Measurements from ENCODE around the gene TFDP2. TPM values are rescaled to one million over a fixed set of nuclear protein-coding genes. Genes with fewer than 3 reads are reported as not detected.

TFDP2 gene
- total RNA-seq, 6 experiments from 2014 or later, result 17.9 to 30.9 (median 24.1) TPM

DNA sequence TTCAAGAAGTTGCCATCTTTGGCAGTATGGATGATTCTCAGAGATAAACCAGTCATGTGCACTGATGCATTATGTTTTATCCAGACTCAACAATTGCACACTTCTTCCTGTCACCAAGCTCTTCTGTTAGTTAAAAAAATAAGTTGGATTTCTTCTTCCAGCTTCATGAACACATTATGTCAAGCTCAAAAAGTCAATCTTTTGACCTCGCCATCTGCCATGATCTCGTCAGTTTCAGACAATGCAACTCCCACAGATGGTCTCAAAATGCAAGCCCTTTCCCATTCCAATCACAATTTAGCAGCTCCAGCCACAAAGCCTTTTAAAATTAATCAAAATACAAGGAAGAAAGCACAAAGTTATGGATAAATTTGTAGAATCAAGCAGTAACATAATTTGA lies 42.8 kb downstream of the TFDP2 start:
- intact Hi-C loops (cut with DNase I), result no loop called here
- 53% methylated on average over 2 of the region's 2 CpGs for WGBS (ENCODE audit: insufficient coverage, low coverage, low lambda C conversion rate, missing lambda C conversion rate)
- ATAC-seq (no peak), DNase-seq (no peak)
- H3K36me3 ChIP-seq, result no peaks in the 10 kb centered on the region
- no peak overlapping the region for H3K4me3 ChIP-seq
- no peaks in the 10 kb centered on the region for H3K9me3 ChIP-seq
- H3K27ac ChIP-seq, result no peak overlapping the region
- H3K27me3 ChIP-seq, result no peaks in the 10 kb centered on the region
- H3K4me1 ChIP-seq, result no peaks in the 10 kb centered on the region
- TF ChIP-seq POLR2A (IDR thresholded peaks at IDR 0.05), result no peak
- TF ChIP-seq, protein P1, sequence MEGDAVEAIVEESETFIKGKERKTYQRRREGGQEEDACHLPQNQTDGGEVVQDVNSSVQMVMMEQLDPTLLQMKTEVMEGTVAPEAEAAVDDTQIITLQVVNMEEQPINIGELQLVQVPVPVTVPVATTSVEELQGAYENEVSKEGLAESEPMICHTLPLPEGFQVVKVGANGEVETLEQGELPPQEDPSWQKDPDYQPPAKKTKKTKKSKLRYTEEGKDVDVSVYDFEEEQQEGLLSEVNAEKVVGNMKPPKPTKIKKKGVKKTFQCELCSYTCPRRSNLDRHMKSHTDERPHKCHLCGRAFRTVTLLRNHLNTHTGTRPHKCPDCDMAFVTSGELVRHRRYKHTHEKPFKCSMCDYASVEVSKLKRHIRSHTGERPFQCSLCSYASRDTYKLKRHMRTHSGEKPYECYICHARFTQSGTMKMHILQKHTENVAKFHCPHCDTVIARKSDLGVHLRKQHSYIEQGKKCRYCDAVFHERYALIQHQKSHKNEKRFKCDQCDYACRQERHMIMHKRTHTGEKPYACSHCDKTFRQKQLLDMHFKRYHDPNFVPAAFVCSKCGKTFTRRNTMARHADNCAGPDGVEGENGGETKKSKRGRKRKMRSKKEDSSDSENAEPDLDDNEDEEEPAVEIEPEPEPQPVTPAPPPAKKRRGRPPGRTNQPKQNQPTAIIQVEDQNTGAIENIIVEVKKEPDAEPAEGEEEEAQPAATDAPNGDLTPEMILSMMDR (IDR thresholded peaks at IDR 0.05), result no peak

DNA sequence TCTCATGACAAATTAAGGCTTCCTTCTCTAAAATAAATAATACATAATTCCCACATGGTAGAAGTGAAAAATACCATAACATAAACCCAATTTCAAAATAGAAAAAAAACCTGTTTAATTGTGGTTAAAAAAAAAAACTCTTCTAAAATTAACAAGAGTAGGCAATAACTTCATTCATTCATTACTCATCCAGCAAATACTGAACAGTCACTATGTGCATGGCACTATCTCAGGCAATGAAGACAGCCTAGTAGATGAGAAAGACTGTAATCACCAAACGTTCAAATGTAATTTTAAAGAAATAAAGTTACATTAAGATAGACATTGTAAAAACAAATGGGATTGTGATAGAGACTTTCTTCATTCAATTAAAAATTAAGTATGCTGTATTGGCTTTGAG lies 43.4 kb downstream of the TFDP2 start:
- DNase-seq, result no peak
- TF ChIP-seq, protein P1 (IDR thresholded peaks at IDR 0.05), result no peak
- no peak for TF ChIP-seq POLR2A (IDR thresholded peaks at IDR 0.05)
- no peak for ATAC-seq
- Histone ChIP-seq H3K9me3 (no peaks in the 10 kb centered on the region), H3K36me3 (no peaks in the 10 kb centered on the region), H3K4me3 (no peak overlapping the region), H3K27me3 (no peaks in the 10 kb centered on the region), H3K4me1 (no peaks in the 10 kb centered on the region), H3K27ac (no peak overlapping the region)
- 75% methylated on average over 1 of the region's 1 CpG for WGBS (ENCODE audit: insufficient coverage, low coverage, low lambda C conversion rate, missing lambda C conversion rate)
- intact Hi-C loops (cut with DNase I), result no loop called here

DNA sequence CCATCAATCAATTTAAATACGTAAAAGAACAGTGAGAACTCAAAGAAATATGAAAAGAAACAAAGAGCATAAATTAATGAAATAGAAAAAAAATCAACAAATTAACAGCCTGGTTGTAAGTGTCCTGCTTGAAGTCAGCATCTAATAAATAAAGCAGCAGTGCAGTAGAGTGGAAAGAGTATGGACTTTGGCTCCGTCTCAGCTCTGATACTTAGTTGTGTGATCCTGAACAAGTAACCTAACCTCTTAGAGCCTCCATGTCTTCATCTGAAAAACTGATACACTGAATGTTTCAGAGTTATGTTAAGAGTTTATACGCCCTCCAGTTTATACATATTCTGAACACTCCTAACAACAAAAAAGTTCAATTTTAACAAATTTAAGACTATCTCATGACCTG lies 44.6 kb downstream of the TFDP2 start:
- H3K4me1 ChIP-seq, result no peaks in the 10 kb centered on the region
- no peaks in the 10 kb centered on the region for H3K36me3 ChIP-seq
- H3K27me3 ChIP-seq, result no peaks in the 10 kb centered on the region
- 75% methylated on average over 3 of the region's 3 CpGs for WGBS (ENCODE audit: insufficient coverage, low coverage, low lambda C conversion rate, missing lambda C conversion rate)
- H3K9me3 ChIP-seq, result no peaks in the 10 kb centered on the region
- DNase-seq (no peak), ATAC-seq (peak in 1 of 4 donors; percentile 42)
- H3K4me3 ChIP-seq, result no peak overlapping the region
- no peak for TF ChIP-seq POLR2A (IDR thresholded peaks at IDR 0.05)
- TF ChIP-seq, protein P1 (IDR thresholded peaks at IDR 0.05), result no peak
- no peak overlapping the region for H3K27ac ChIP-seq
- intact Hi-C loops (cut with DNase I), result no loop called here

DNA sequence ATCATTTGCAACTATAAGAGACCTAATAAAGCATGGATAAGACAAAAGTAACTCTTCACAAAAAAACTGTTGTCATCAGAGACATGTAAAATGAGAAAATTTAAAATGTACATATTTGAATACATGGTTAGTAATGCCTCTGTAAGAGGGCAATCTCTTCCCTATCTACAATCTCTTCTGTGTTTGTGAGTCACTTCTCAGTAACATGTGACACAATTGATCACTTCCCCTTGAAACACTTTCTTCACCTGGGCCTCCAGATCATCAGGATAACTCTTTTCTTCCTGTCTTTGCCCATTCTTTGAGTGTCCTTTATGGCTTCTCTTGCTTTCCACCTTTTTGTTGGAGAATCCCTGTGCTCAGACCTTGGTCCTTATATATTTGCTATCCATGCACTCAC lies 50.4 kb downstream of the TFDP2 start:
- no peaks in the 10 kb centered on the region for H3K36me3 ChIP-seq
- no peak for DNase-seq
- no peaks in the 10 kb centered on the region for H3K27me3 ChIP-seq
- TF ChIP-seq POLR2A (IDR thresholded peaks at IDR 0.05), result no peak
- TF ChIP-seq, protein P1 (IDR thresholded peaks at IDR 0.05), result no peak
- no peaks in the 10 kb centered on the region for H3K4me1 ChIP-seq
- H3K4me3 ChIP-seq, result no peak overlapping the region
- intact Hi-C loops (cut with DNase I), result no loop called here
- no peak for ATAC-seq
- H3K27ac ChIP-seq, result no peak overlapping the region
- H3K9me3 ChIP-seq, result no peaks in the 10 kb centered on the region
